A549 (cell line): ENCODE data around the gene SORCS2. TPM values are rescaled to one million over a fixed set of nuclear protein-coding genes. Genes with fewer than 3 reads are reported as not detected.

ENCODE experiments used
- ATOH8 ChIP-seq: fragments of 250-450 bp; sonication (Bioruptor Pico); IDR thresholded peaks from 2 replicates; pipeline ENCODE4 v1.5.0; 2020; ENCODE audit warnings: low read depth, mild to moderate bottlenecking, moderate library complexity
- BHLHE40 ChIP-seq: IDR thresholded peaks from 2 replicates; pipeline ENCODE4 v1.6.1; 2012; ENCODE audit warnings: low read depth, low read length, inconsistent platforms
- CBX2 ChIP-seq: fragments of 200-600 bp; sonication (generic); IDR thresholded peaks from 2 replicates; pipeline ENCODE4 v1.6.1; 2016; ENCODE audit warnings: low read depth, mild to moderate bottlenecking, borderline replicate concordance
- CBX8 ChIP-seq: fragments of 200-600 bp; sonication (generic); IDR thresholded peaks from 2 replicates; pipeline ENCODE4 v1.6.1; 2016
- CEBPB ChIP-seq, 2 experiments: fragments of >200 bp in 1 of 2; sonication (Bioruptor Twin) in 1 of 2; formaldehyde crosslinking in 1 of 2; IDR thresholded peaks; 2 replicates each; pipeline ENCODE4 v1.6.1; 2012 to 2016
- CHD2 ChIP-seq: fragments of 150-350 bp; IDR thresholded peaks from 2 replicates; pipeline ENCODE4 v1.6.1; 2014; ENCODE audit warnings: low read length; ENCODE audit not compliant: partially characterized antibody
- CHD4 ChIP-seq: fragments of 200-600 bp; sonication (generic); IDR thresholded peaks from 2 replicates; pipeline ENCODE4 v1.6.1; 2016; ENCODE audit warnings: antibody characterized with exemption, mild to moderate bottlenecking, borderline replicate concordance
- CTCF ChIP-seq: fragments of >200 bp; sonication (Bioruptor Twin); formaldehyde crosslinking; IDR thresholded peaks from 3 replicates; pipeline ENCODE4 v1.5.1; 2016
- EHF ChIP-seq: fragments of 250-450 bp; sonication (Bioruptor Pico); IDR thresholded peaks from 2 replicates; pipeline ENCODE4 v1.5.0; 2020; ENCODE audit warnings: mild to moderate bottlenecking
- EHMT2 ChIP-seq: fragments of 200-600 bp; sonication (generic); IDR thresholded peaks from 2 replicates; pipeline ENCODE4 v1.6.1; 2016; ENCODE audit warnings: antibody characterized with exemption, low read depth, mild to moderate bottlenecking, moderate library complexity
- ELK1 ChIP-seq: fragments of 150-350 bp; IDR thresholded peaks from 2 replicates; pipeline ENCODE4 v1.6.1; 2014; ENCODE audit warnings: low read depth, mild to moderate bottlenecking, low read length
- ESRRA ChIP-seq: fragments of 150-350 bp; IDR thresholded peaks from 2 replicates; pipeline ENCODE4 v1.6.1; 2014; ENCODE audit warnings: mild to moderate bottlenecking, low read length, borderline replicate concordance
- FOXS1 ChIP-seq: fragments of 250-450 bp; sonication (Bioruptor Pico); IDR thresholded peaks from 2 replicates; pipeline ENCODE4 v1.5.0; 2020; ENCODE audit warnings: mild to moderate bottlenecking, moderate library complexity
- HOXA7 ChIP-seq: fragments of 250-450 bp; sonication (Bioruptor Pico); IDR thresholded peaks from 2 replicates; pipeline ENCODE4 v1.5.0; 2020; ENCODE audit warnings: mild to moderate bottlenecking, moderate library complexity
- HOXB13 ChIP-seq: fragments of 250-450 bp; sonication (Bioruptor Pico); IDR thresholded peaks from 2 replicates; pipeline ENCODE4 v1.5.0; 2020; ENCODE audit warnings: low read depth, mild to moderate bottlenecking, moderate library complexity
- JUN ChIP-seq, 2 experiments: fragments of >200 bp; sonication (Bioruptor Twin); formaldehyde crosslinking; IDR thresholded peaks; 2 replicates in 1 of 2; 3 replicates in 1 of 2; pipeline ENCODE4 v1.6.1; 2016 to 2017
- JUNB ChIP-seq: fragments of >200 bp; sonication (Bioruptor Twin); formaldehyde crosslinking; IDR thresholded peaks from 2 replicates; pipeline ENCODE4 v1.6.1; 2016
- KDM1A ChIP-seq: fragments of 200-600 bp; sonication (generic); IDR thresholded peaks from 2 replicates; pipeline ENCODE4 v1.6.1; 2016; ENCODE audit warnings: low read depth, mild to moderate bottlenecking
- MAZ ChIP-seq: fragments of 150-350 bp; IDR thresholded peaks from 2 replicates; pipeline ENCODE4 v1.6.1; 2014; ENCODE audit warnings: antibody characterized with exemption, low read depth, low read length, borderline replicate concordance
- POLR2AphosphoS2 ChIP-seq: conservative IDR thresholded peaks from 2 replicates; pipeline ENCODE4 v1.6.1; 2012; ENCODE audit warnings: low read length, improper control_type of control experiment, inconsistent platforms
- RCOR1 ChIP-seq: fragments of 150-350 bp; IDR thresholded peaks from 2 replicates; pipeline ENCODE4 v1.6.1; 2014; ENCODE audit warnings: antibody characterized with exemption, low read length, low read depth
- SMC3 ChIP-seq: fragments of >200 bp; sonication (Bioruptor Twin); formaldehyde crosslinking; IDR thresholded peaks from 3 replicates; pipeline ENCODE4 v1.6.1; 2018; ENCODE audit warnings: inconsistent platforms
- SREBF2 ChIP-seq: fragments of 450-650 bp; IDR thresholded peaks from 2 replicates; pipeline ENCODE4 v1.6.1; 2014; ENCODE audit warnings: mild to moderate bottlenecking, moderate library complexity
- TFCP2L1 ChIP-seq: fragments of 250-450 bp; sonication (Bioruptor Pico); IDR thresholded peaks from 2 replicates; pipeline ENCODE4 v1.5.0; 2021; ENCODE audit warnings: mild to moderate bottlenecking
- ZC3H11A ChIP-seq: fragments of 450-650 bp; IDR thresholded peaks from 2 replicates; pipeline ENCODE4 v1.6.1; 2014; ENCODE audit warnings: antibody characterized with exemption, mild to moderate bottlenecking
- ZFP36 ChIP-seq: fragments of 450-650 bp; IDR thresholded peaks from 2 replicates; pipeline ENCODE4 v1.6.1; 2014; ENCODE audit warnings: borderline replicate concordance; ENCODE audit not compliant: partially characterized antibody
- ZNF302 ChIP-seq: fragments of 250-450 bp; sonication (Bioruptor Pico); IDR thresholded peaks from 2 replicates; pipeline ENCODE4 v1.9.0; 2021; ENCODE audit warnings: inconsistent platforms, mild to moderate bottlenecking, moderate library complexity
- polyA plus RNA-seq, 4 experiments: library from polyadenylated mRNA; depleted of rRNA in 3 of 4; stranded (reverse); fragments of >200 nt; fragmentation: RNase III in 1 of 4; extraction: RNeasy Plus Mini Kit Qiagen cat#74134 plus additional on column Dnase treatment in 1 of 4; gene quantifications; 2 replicates in 3 of 4; 3 replicates in 1 of 4; pipeline ENCODE4 v1.2.3, GENCODE V29; 2011 to 2017
- TF ChIP-seq, protein P1 (sequence below): IDR thresholded peaks from 2 replicates; pipeline ENCODE4 v1.6.1; 2012
- TF ChIP-seq, protein P2 (sequence below): IDR thresholded peaks from 2 replicates; pipeline ENCODE4 v1.6.1; 2012
- TF ChIP-seq, protein P3 (sequence below): fragments of >200 bp; sonication (Bioruptor Twin); formaldehyde crosslinking; IDR thresholded peaks from 3 replicates; pipeline ENCODE4 v1.6.1; 2016
- TF ChIP-seq, protein P4 (sequence below): fragments of >200 bp; sonication (Bioruptor Twin); formaldehyde crosslinking; IDR thresholded peaks from 2 replicates; pipeline ENCODE4 v1.6.1; 2016

SORCS2 gene
- polyA plus RNA-seq, 2 of the 4 experiments (the other 2 are of a cell fraction): 1.4 to 4.6 TPM

GRCh38 chr4:7266525-7267292 lies 74.4 kb downstream of the SORCS2 start (continued):
- TF ChIP-seq CBX2: no peak
- TF ChIP-seq SREBF2: no peak
- TF ChIP-seq, protein P1, sequence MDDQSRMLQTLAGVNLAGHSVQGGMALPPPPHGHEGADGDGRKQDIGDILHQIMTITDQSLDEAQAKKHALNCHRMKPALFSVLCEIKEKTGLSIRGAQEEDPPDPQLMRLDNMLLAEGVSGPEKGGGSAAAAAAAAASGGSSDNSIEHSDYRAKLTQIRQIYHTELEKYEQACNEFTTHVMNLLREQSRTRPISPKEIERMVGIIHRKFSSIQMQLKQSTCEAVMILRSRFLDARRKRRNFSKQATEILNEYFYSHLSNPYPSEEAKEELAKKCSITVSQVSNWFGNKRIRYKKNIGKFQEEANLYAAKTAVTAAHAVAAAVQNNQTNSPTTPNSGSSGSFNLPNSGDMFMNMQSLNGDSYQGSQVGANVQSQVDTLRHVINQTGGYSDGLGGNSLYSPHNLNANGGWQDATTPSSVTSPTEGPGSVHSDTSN: no peak
- no peak for TF ChIP-seq HOXB13 (CRISPR knock-in tag)
- TF ChIP-seq EHMT2: no peak
- TF ChIP-seq JUN (IDR thresholded peaks at IDR 0.05): peak in 1 of 2 experiments; percentile 33; a peak in 1 of 5 replicates
- no peak for TF ChIP-seq CHD2
- no peak for TF ChIP-seq TFCP2L1
- no peak for TF ChIP-seq ZNF302 (CRISPR knock-in tag)
- TF ChIP-seq FOXS1: no peak
- no peak for TF ChIP-seq ATOH8 (CRISPR knock-in tag)
- TF ChIP-seq EHF (CRISPR knock-in tag): no peak
- TF ChIP-seq HOXA7: no peak
- no peak for TF ChIP-seq ELK1
- no peak for TF ChIP-seq ESRRA
- no peak for TF ChIP-seq CHD4
- TF ChIP-seq, protein P2, sequence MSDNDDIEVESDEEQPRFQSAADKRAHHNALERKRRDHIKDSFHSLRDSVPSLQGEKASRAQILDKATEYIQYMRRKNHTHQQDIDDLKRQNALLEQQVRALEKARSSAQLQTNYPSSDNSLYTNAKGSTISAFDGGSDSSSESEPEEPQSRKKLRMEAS: peak; percentile 62
- no peak for TF ChIP-seq SMC3
- TF ChIP-seq CBX8: no peak
- no peak for TF ChIP-seq ZC3H11A
- no peak for TF ChIP-seq CTCF
- TF ChIP-seq KDM1A: no peak
- no peak for TF ChIP-seq BHLHE40
- TF ChIP-seq ZFP36: peak; percentile 99
- 0 out of 2 replicates have a peak, but pooled peaks have one; percentile 14 for TF ChIP-seq JUNB
- TF ChIP-seq POLR2AphosphoS2: no peak
- TF ChIP-seq, protein P3, sequence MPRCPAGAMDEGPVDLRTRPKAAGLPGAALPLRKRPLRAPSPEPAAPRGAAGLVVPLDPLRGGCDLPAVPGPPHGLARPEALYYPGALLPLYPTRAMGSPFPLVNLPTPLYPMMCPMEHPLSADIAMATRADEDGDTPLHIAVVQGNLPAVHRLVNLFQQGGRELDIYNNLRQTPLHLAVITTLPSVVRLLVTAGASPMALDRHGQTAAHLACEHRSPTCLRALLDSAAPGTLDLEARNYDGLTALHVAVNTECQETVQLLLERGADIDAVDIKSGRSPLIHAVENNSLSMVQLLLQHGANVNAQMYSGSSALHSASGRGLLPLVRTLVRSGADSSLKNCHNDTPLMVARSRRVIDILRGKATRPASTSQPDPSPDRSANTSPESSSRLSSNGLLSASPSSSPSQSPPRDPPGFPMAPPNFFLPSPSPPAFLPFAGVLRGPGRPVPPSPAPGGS: no peak
- TF ChIP-seq, protein P4, sequence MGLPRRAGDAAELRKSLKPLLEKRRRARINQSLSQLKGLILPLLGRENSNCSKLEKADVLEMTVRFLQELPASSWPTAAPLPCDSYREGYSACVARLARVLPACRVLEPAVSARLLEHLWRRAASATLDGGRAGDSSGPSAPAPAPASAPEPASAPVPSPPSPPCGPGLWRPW: no peak
- TF ChIP-seq CEBPB (IDR thresholded peaks at IDR 0.05): no peak
- TF ChIP-seq MAZ: no peak
- TF ChIP-seq RCOR1: no peak
